Liver (tissue), 3 donors: ENCODE results near the gene UNC5CL.

Source experiments
- ATF3 ChIP-seq: IDR thresholded peaks from 2 replicates; pipeline ENCODE4 v1.6.1; 2016; ENCODE audit warnings: antibody characterized with exemption
- CTCF ChIP-seq: fragments of 150-350 bp; IDR thresholded peaks from 2 replicates; pipeline ENCODE4 v1.5.1; 2017; ENCODE audit warnings: improper control_type of control experiment, low read depth, low read length; ENCODE audit not compliant: missing input control
- MAX ChIP-seq: IDR thresholded peaks from 2 replicates; pipeline ENCODE4 v1.6.1; 2016; ENCODE audit warnings: antibody characterized with exemption
- RAD21 ChIP-seq, 2 donors: IDR thresholded peaks; 2 replicates each; pipeline ENCODE4 v1.6.1; 2016; ENCODE audit warnings: antibody characterized with exemption in 2 of 2, mild to moderate bottlenecking in 2 of 2
- donor health status: healthy.
- donor health status: healthy.

DNA sequence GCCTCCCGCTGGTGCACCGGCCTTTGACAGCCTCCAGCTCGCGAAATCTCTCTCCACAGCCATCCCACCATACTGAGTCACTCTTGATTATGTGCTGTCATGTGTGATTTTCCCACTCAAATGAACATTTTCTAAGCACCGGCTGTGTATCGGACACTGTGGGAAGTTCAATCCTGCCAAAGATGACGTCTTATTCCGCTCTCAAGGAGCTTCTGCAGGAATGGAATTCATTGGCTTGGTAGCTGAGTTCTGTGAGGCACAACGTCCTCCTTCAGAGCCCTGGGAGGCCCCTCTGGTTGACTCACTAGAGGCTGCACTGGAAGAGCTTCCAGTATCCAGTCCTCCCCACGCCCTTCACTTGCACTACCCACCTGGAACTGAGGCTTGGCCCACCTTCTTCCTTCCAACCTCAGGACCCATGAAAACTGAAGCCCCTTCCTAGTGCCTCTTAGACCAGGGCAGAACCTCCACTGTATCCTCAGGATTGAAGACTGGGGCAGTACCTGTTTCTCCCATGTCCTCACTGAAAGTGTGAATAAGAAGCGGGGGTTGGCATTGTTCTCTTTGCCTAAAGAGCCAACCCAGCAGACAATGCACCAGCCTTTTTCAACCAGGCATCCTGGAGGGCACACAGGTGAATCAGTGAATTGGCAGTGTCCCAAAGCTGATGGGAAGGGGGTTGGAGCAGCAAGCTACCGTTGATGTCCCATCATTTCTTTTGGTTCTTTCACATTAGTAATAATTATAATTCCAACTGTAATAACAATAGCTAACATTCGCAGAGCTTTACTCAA, 1.7 kb downstream of the UNC5CL start:
- TF ChIP-seq CTCF: no peak
- TF ChIP-seq RAD21 (IDR thresholded peaks at IDR 0.05): no peak
- TF ChIP-seq ATF3: no peak
- no peak for TF ChIP-seq MAX
